Activated CD4-positive, alpha-beta T cell treated with anti-CD3 and anti-CD28 coated beads, Interleukin-2, amount 50 U/mL, for 24 hours (primary cell): ENCODE measurements around the gene VASP.

ENCODE experiments used
- DNase-seq, 2 donors: peaks; one replicate each; pipeline ENCODE4 v3.0.0-alpha.2; 2020; ENCODE audit warnings: low read depth in 1 of 2, low spot score in 1 of 2

The VASP gene

GRCh38 chr19:45473682-45474605 is 33.3 kb upstream of the VASP start:
- no peak for DNase-seq

DNA sequence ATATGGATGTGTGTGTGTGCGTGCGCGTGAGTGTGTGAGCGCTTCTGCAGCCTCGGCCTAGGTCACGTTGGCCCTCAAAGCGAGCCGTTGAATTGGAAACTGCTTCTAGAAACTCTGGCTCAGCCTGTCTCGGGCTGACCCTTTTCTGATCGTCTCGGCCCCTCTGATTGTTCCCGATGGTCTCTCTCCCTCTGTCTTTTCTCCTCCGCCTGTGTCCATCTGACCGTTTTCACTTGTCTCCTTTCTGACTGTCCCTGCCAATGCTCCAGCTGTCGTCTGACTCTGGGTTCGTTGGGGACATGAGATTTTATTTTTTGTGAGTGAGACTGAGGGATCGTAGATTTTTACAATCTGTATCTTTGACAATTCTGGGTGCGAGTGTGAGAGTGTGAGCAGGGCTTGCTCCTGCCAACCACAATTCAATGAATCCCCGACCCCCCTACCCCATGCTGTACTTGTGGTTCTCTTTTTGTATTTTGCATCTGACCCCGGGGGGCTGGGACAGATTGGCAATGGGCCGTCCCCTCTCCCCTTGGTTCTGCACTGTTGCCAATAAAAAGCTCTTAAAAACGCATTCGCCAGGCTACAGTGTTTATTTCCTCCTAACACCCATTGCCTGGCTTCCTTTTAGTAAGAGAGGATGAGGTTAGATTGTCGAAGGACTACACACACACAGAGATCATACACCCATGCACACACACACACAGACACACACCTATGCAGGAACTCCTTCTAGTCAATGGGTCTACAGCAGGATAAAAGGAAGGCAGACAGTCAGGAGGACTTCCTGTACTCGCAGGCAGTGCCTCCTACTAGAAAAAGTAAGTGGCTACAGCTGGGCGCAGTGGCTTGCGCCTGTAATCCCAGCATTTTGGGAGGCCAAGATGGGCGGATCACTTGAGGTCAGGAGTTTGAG is 32.4 kb upstream of the VASP start:
- DNase-seq: no peak

GRCh38 chr19:45475537-45476291 is 31.6 kb upstream of the VASP start:
- DNase-seq: no peak

- DNase-seq: no peak
These were observed 31.0 kb upstream of the VASP start for GRCh38 chr19:45476304-45476703.

DNA sequence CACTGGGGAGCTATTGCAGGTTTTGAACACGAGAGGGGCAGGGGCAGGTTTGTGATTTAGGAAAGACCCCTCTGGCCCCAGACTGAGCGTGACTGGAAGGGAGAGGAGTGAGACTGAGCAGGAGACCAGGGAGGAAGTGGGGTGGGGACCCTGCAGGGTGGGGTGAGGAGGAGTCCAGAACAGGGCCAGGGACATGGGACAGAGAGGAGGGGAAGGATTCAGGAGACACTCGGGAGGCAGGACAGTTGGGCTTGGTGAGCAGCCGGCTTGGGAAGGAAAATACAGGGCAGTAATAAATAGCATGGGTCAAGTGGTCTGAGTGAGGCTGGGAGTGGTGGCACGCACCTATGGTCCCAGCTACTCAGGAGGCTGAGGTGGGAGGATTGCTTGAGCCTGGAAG is 30.1 kb upstream of the VASP start:
- DNase-seq: no peak

DNA sequence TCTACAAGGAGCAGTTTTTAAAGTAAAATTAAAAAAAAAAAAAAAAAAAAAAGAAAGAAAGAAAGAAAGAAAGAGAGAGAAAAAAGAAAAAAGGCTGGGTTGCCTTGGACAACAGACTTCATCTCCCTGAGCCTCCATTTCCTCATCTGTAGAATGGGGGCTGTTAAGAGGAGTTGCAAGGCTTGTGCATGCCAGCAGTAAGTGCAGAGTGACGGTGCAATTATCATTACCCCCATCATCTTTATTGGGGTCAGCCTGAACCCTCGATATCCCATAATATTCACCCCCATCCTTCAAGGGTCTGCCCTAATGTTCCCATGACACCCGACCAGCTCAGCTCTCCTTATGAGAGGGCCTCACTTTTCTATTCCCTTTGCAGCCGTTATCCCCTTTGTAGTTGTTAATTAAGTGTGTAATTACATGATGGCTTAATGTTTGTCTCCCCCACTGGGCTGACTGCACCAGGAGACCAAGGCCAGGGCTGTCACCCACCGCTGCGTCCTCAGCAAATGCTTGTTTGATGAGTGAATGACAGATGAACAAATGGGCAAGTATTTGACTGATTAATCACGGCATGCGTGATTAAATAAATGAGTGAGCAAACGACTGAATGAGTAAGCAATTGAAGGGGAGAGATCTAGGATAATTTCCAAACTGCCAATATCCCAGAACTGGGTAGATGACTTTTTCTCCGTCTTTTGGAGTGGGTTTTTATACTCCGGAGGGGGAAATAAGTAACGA is 29.4 kb upstream of the VASP start:
- DNase-seq: no peak

DNA sequence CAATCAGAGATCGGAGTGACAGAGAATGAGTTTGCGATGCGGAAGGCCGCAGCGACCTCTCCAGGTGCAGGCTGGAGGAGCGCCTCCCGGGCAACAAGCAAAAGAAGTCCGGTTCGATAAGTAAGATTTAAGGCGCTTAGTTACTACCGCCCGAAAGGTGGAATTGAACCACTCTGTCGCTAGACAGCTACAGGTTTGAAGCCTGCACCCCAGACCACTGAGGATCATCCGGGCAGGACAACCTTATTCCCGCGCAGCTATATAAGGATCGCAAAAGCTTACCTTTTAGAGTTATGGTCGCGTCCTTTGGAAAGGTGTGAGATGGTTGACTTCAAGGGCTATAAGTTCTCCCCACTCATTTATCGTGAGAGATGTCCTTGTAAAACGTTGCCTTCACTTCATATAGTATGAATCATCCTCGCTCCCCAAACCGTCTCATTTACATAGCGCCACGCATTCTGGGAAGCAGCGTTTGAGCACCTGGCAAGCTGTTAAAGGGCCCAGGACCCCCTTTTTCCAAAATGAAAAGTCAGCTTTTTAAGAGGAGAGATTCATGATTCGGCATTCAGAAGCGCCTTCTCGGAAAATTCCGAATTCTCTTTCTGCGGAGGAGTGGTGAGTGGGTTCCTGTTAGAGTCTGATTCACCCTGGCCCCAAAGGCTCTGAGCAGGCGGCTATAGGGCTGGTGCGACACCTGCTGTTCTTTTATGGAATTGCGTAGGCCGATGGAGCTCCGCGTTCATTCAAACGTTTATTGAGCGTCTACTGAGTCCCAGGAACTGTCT is 28.6 kb upstream of the VASP start:
- peak; percentile 83 to 91 for DNase-seq

- DNase-seq: no peak
These were observed 24.2 kb upstream of the VASP start for GRCh38 chr19:45483033-45483432.

- DNase-seq: no peak
These were observed 22.9 kb upstream of the VASP start for GRCh38 chr19:45484273-45484945.

DNA sequence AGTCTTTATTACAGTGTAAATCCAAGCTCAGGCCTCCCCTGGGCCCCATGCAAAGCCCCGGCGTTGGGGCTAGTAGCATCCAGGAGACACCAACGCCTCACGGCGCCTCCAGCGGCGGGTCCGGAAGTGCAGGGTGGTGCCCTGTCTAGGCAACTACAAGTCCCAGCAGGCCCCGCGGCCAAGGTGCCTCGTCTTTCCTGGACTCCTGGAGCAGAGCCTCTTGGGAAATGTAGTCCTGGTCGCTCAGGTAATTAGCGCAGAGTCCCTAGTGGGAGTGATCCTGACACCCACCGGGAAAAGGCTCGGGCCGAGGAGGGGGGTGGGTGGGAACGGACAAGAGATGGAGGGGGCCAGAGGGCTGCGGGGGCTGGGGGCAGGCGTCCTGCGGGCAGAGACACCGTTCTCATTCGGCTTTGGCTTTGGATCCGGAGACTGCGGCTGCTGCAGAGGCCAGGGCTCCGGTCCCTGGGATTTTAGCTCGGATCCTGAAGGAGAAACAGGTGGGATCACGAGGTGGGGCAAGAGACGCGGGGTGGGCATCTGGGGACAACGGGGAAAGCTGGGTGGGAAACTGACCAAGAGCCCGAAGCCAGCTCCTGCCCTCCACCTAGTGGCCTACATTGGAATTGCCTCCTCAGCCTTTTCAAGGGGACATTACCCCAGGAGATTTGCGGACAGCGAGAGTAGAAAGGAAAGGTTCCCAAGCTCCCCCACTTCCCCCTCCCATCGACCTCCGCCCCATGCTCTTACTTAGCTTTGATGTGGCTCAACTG is 21.8 kb upstream of the VASP start:
- peak; percentile 94 to 97 for DNase-seq

DNA sequence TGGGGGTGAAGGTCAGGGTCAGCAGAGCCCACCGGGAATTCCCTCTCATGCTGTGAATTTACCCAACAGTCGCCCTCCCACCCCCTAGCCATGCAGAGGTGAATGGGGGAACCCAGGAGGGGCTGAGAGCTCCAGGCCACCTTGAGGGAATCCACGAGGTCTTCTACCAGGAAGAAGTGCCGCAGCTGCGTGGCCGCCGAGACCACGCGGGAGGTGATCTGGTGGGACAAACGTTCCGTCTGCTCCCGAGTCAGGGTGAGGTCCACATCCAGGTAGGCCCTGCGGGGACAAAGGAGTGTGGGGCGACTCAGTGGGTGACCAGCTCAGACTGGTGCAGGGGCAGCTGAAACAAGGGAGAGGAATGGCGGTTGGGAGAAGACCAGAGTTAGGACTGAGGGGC is 18.6 kb upstream of the VASP start:
- DNase-seq: no peak

GRCh38 chr19:45489216-45489855 is 17.9 kb upstream of the VASP start:
- no peak for DNase-seq

DNA sequence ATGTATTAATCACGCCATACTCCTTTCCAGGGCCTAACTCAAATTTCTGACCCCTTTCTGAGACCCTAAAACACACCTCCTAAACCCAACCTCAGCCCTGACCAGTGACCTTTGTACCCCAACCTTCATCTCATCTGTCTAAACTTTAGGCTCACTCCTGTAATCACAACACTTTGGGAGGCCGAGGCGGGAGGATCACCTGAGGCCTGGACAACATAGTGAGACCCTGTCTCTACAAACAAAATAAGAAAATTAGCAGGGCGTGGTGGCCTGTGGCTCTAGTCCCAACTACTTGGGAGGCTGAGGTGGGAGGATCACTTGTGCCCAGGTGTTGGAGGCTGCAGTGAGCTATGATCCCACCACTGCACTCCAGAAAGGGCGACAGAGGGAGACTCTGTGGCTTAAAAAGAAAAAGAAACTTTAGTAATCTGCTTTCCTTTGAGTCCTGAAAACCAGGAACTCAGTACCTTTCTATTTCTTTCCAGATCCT is 15.1 kb upstream of the VASP start:
- no peak for DNase-seq

- DNase-seq: no peak
These were observed 14.4 kb upstream of the VASP start for GRCh38 chr19:45492627-45493470.

DNA sequence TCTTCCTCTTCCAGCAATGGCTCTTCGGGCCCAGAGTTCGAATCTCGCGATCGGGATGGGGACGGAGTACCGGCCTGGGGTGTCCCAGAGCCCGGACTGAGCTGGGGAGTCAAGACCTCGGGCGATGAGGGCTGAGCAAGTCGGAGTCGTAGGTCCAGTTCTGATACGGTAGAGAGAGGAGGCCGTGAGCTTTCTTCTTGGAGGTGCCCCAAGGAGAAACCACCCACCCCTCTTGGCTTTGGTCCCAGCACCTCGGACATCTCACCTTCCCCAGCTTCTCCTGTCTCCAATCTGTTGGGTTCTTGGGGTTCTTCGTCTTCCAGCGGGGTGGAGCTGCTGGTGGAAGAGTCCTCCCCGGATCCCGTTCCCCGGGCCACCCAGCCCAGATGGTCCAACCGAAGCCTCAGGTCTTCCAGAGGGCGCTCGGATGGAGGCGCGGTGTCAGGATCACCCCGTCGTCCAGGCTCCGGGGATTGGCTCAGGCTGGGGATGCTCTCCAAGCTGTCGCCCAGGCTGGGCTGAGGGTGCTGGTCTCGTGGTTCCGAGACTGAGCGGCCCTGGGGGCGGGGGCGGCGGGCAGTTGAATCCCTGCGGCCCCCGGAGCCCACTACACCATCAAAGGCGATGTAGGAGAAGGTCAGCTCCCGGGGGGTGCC is 12.9 kb upstream of the VASP start:
- no peak for DNase-seq

GRCh38 chr19:45495178-45495577 is 12.1 kb upstream of the VASP start:
- DNase-seq: no peak
